ENCODE results near the gene OTULIN. TPM values are rescaled to one million over a fixed set of nuclear protein-coding genes. Genes with fewer than 3 reads are reported as not detected.

Gene OTULIN
- total RNA-seq, 6 experiments from 2014 or later, result 25.2 to 34.8 (median 29.2) TPM

GRCh38 chr5:14699159-14699558, 34.6 kb downstream of the OTULIN start:
- no peaks in the 10 kb centered on the region for H3K27me3 ChIP-seq
- H3K4me3 ChIP-seq, result no peak overlapping the region
- H3K4me1 ChIP-seq, result peaks cover 0 to 47% (median 7%) of the 10 kb centered on the region in 4 donors
- intact Hi-C loops (cut with DNase I), result no loop called here
- peaks cover 0 to 15% (median 4%) of the 10 kb centered on the region in 4 donors for H3K36me3 ChIP-seq
- 90% methylated on average over 2 of the region's 2 CpGs for WGBS (ENCODE audit: insufficient coverage, low coverage, low lambda C conversion rate, missing lambda C conversion rate)
- no peaks in the 10 kb centered on the region for H3K9me3 ChIP-seq
- ATAC-seq (no peak), DNase-seq (no peak)
- H3K27ac ChIP-seq, result peak overlapping the region in 2 of 3 donors; percentile 35 to 64
- TF ChIP-seq CTCF (IDR thresholded peaks at IDR 0.05) (no peak), POLR2A (IDR thresholded peaks at IDR 0.05) (no peak)

GRCh38 chr5:14699807-14700400, 35.4 kb downstream of the OTULIN start:
- H3K9me3 ChIP-seq, result no peaks in the 10 kb centered on the region
- peaks cover 0 to 54% (median 7%) of the 10 kb centered on the region in 4 donors for H3K4me1 ChIP-seq
- 95% methylated on average over 8 of the region's 8 CpGs for WGBS (ENCODE audit: insufficient coverage, low coverage, low lambda C conversion rate, missing lambda C conversion rate)
- peaks cover 0 to 10% (median 1%) of the 10 kb centered on the region in 4 donors for H3K36me3 ChIP-seq
- no peak for ATAC-seq
- H3K4me3 ChIP-seq, result no peak overlapping the region
- TF ChIP-seq CTCF (IDR thresholded peaks at IDR 0.05), result no peak
- no peak for TF ChIP-seq POLR2A (IDR thresholded peaks at IDR 0.05)
- intact Hi-C loops (cut with DNase I), result loop anchor here in 1 of 2 donors (10.0 kb wide), 1 partner anchor 315 kb away; no protein-coding TSS in a partner anchor
- no peak overlapping the region for H3K27ac ChIP-seq
- H3K27me3 ChIP-seq, result no peaks in the 10 kb centered on the region
- DNase-seq, result no peak

- WGBS (ENCODE audit: insufficient coverage, low coverage, low lambda C conversion rate, missing lambda C conversion rate), result 69% methylated on average over 7 of the region's 13 CpGs
- intact Hi-C loops (cut with DNase I), result loop anchor here in 1 of 2 donors (10.0 kb wide), 1 partner anchor 314 kb away; no protein-coding TSS in a partner anchor
- peaks cover 0 to 61% (median 7%) of the 10 kb centered on the region in 4 donors for H3K4me1 ChIP-seq
- H3K27ac ChIP-seq, result peak overlapping the region in 1 of 3 donors; percentile 15
- ATAC-seq, result peak in 1 of 4 donors; percentile 7
- H3K27me3 ChIP-seq, result no peaks in the 10 kb centered on the region
- no peak for TF ChIP-seq POLR2A (IDR thresholded peaks at IDR 0.05)
- TF ChIP-seq CTCF (IDR thresholded peaks at IDR 0.05), result no peak
- peaks cover 0 to 5% (median 1%) of the 10 kb centered on the region in 4 donors for H3K36me3 ChIP-seq
- no peaks in the 10 kb centered on the region for H3K9me3 ChIP-seq
- H3K4me3 ChIP-seq, result no peak overlapping the region
- no peak for DNase-seq
Measured at GRCh38 chr5:14700478-14701436, 36.2 kb downstream of the OTULIN start.

GRCh38 chr5:14701556-14701955, 37.0 kb downstream of the OTULIN start:
- peak overlapping the region in 1 of 3 donors; percentile 15 for H3K27ac ChIP-seq
- DNase-seq, result no peak
- H3K27me3 ChIP-seq, result no peaks in the 10 kb centered on the region
- 93% methylated on average over 4 of the region's 10 CpGs for WGBS (ENCODE audit: insufficient coverage, low coverage, low lambda C conversion rate, missing lambda C conversion rate)
- no peak overlapping the region for H3K4me3 ChIP-seq
- peaks cover 0 to 57% (median 7%) of the 10 kb centered on the region in 4 donors for H3K4me1 ChIP-seq
- ATAC-seq, result no peak
- intact Hi-C loops (cut with DNase I), result loop anchor here in 1 of 2 donors (10.0 kb wide), 1 partner anchor 313 kb away; no protein-coding TSS in a partner anchor
- no peaks in the 10 kb centered on the region for H3K9me3 ChIP-seq
- peaks cover 0 to 5% (median 2%) of the 10 kb centered on the region in 4 donors for H3K36me3 ChIP-seq
- TF ChIP-seq POLR2A (IDR thresholded peaks at IDR 0.05) (no peak), CTCF (IDR thresholded peaks at IDR 0.05) (no peak)

Data from right lobe of liver (tissue), 6 donors.